Measurements from ENCODE around the gene MAP2K5.

The MAP2K5 gene

GRCh38 chr15:67778968-67779548 is 236.6 kb downstream of the MAP2K5 start:
- TF ChIP-seq EGR1 (IDR thresholded peaks at IDR 0.05) (no peak), ZBTB7A (IDR thresholded peaks at IDR 0.05; ENCODE audit: low read depth) (no peak), EP300 (IDR thresholded peaks at IDR 0.05; ENCODE audit: borderline replicate concordance) (no peak), TEAD4 (IDR thresholded peaks at IDR 0.05) (no peak), FOXM1 (IDR thresholded peaks at IDR 0.05; ENCODE audit: borderline replicate concordance, low read depth) (no peak), REST (IDR thresholded peaks at IDR 0.05; ENCODE audit: low read depth) (no peak), YY1 (IDR thresholded peaks at IDR 0.05; ENCODE audit: low read depth) (no peak), TCF12 (IDR thresholded peaks at IDR 0.05; ENCODE audit: low read depth) (no peak), CEBPB (IDR thresholded peaks at IDR 0.05) (no peak), NFIC (IDR thresholded peaks at IDR 0.05) (no peak), RAD21 (IDR thresholded peaks at IDR 0.05; ENCODE audit: low read depth) (no peak), CREB1 (IDR thresholded peaks at IDR 0.05; ENCODE audit: low read depth) (no peak), TAF1 (IDR thresholded peaks at IDR 0.05; ENCODE audit: low read depth) (no peak)
- TF ChIP-seq, protein P1, sequence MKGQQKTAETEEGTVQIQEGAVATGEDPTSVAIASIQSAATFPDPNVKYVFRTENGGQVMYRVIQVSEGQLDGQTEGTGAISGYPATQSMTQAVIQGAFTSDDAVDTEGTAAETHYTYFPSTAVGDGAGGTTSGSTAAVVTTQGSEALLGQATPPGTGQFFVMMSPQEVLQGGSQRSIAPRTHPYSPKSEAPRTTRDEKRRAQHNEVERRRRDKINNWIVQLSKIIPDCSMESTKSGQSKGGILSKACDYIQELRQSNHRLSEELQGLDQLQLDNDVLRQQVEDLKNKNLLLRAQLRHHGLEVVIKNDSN (IDR thresholded peaks at IDR 0.05), result no peak
- TF ChIP-seq, protein P2, sequence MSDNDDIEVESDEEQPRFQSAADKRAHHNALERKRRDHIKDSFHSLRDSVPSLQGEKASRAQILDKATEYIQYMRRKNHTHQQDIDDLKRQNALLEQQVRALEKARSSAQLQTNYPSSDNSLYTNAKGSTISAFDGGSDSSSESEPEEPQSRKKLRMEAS (IDR thresholded peaks at IDR 0.05), result no peak

GRCh38 chr15:67779549-67780111 is 237.1 kb downstream of the MAP2K5 start:
- TF ChIP-seq TEAD4 (IDR thresholded peaks at IDR 0.05) (no peak), CREB1 (IDR thresholded peaks at IDR 0.05; ENCODE audit: low read depth) (no peak), NFIC (IDR thresholded peaks at IDR 0.05) (no peak), CEBPB (IDR thresholded peaks at IDR 0.05) (no peak)

GRCh38 chr15:67781061-67781460 is 238.6 kb downstream of the MAP2K5 start:
- no peak for TF ChIP-seq FOXM1 (IDR thresholded peaks at IDR 0.05; ENCODE audit: borderline replicate concordance, low read depth)
- no peak for TF ChIP-seq REST (IDR thresholded peaks at IDR 0.05; ENCODE audit: low read depth)
- TF ChIP-seq CEBPB (IDR thresholded peaks at IDR 0.05), result no peak
- TF ChIP-seq EP300 (IDR thresholded peaks at IDR 0.05; ENCODE audit: borderline replicate concordance), result no peak
- no peak for TF ChIP-seq EGR1 (IDR thresholded peaks at IDR 0.05)
- TF ChIP-seq CREB1 (IDR thresholded peaks at IDR 0.05; ENCODE audit: low read depth), result no peak
- TF ChIP-seq ZBTB7A (IDR thresholded peaks at IDR 0.05; ENCODE audit: low read depth), result no peak
- no peak for TF ChIP-seq TAF1 (IDR thresholded peaks at IDR 0.05; ENCODE audit: low read depth)
- TF ChIP-seq YY1 (IDR thresholded peaks at IDR 0.05; ENCODE audit: low read depth), result no peak
- no peak for TF ChIP-seq NFIC (IDR thresholded peaks at IDR 0.05)
- TF ChIP-seq, protein P2 (IDR thresholded peaks at IDR 0.05), result no peak
- no peak for TF ChIP-seq TEAD4 (IDR thresholded peaks at IDR 0.05)
- TF ChIP-seq TCF12 (IDR thresholded peaks at IDR 0.05; ENCODE audit: low read depth), result no peak
- TF ChIP-seq, protein P1 (IDR thresholded peaks at IDR 0.05), result no peak
- TF ChIP-seq RAD21 (IDR thresholded peaks at IDR 0.05; ENCODE audit: low read depth), result no peak

DNA sequence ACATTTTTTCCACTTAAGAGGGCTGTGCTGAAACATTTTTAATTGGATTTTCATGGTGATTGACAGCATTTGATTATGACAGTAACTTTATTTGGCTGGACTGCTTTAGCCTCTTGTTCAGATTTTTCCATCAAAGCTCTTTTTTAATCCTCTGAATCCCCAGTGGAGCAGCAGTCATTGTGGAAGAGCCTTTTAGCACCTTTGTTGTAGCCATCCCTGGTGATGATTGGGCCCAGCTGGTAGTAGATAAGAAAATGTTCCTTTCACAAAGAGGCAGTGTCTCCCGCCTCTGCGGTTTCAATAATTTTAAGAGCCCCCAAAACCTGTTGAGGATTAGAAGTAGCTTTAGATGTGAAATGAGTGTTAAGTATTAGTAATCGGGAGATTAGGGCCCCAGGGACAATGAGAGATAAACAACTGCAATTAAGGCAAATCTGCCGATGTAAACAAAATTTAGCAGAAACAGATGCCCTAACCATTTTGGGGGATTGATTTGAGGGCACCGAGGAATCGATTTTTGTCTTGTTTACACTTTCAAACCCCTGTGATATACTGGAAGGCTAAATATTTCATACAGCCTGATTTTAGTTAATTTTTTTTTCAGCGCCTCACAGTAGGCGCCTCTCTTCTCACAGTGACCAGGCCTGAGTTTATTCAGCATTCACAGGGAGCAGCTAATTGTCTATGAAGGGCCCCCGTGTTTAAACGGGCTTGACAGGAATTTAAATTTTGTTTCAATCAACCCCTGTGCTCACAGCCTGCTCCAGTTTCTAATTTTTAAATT is 239.6 kb downstream of the MAP2K5 start:
- TF ChIP-seq REST (IDR thresholded peaks at IDR 0.05; ENCODE audit: low read depth) (no peak), RAD21 (IDR thresholded peaks at IDR 0.05; ENCODE audit: low read depth) (no peak), EP300 (IDR thresholded peaks at IDR 0.05; ENCODE audit: borderline replicate concordance) (no peak), EGR1 (IDR thresholded peaks at IDR 0.05) (no peak), ZBTB7A (IDR thresholded peaks at IDR 0.05; ENCODE audit: low read depth) (no peak), CREB1 (IDR thresholded peaks at IDR 0.05; ENCODE audit: low read depth) (no peak), TCF12 (IDR thresholded peaks at IDR 0.05; ENCODE audit: low read depth) (no peak), FOXM1 (IDR thresholded peaks at IDR 0.05; ENCODE audit: borderline replicate concordance, low read depth) (no peak), YY1 (IDR thresholded peaks at IDR 0.05; ENCODE audit: low read depth) (no peak), NFIC (IDR thresholded peaks at IDR 0.05) (no peak), TEAD4 (IDR thresholded peaks at IDR 0.05) (no peak), CEBPB (IDR thresholded peaks at IDR 0.05) (no peak), TAF1 (IDR thresholded peaks at IDR 0.05; ENCODE audit: low read depth) (no peak)
- TF ChIP-seq, protein P2 (IDR thresholded peaks at IDR 0.05), result no peak
- TF ChIP-seq, protein P1 (IDR thresholded peaks at IDR 0.05), result no peak
